Suppressor macrophage treated with lipopolysaccharide for 4 hours (primary cell): ENCODE results near the gene KLK3.
A peak's percentile ranks its signal among the peaks of the same experiment; 100 is the strongest.

Experiments
- DNase-seq: peaks from one replicate; pipeline ENCODE4 v3.0.0-alpha.2; 2020

The KLK3 gene

GRCh38 chr19:50832666-50833065 lies 22.0 kb upstream of the KLK3 start:
- no peak for DNase-seq

- no peak for DNase-seq
Observed at GRCh38 chr19:50833117-50833801, 21.5 kb upstream of the KLK3 start, which contains the start of gene KLK15. Gene KLK15 (minus strand): TSS chr19:50833574. CDS start chr19:50831492, 2,082 bp downstream.

GRCh38 chr19:50833802-50834167 lies 20.9 kb upstream of the KLK3 start:
- DNase-seq: no peak

- DNase-seq: no peak
Observed at GRCh38 chr19:50835103-50835784, 19.5 kb upstream of the KLK3 start.

- peak; percentile 70 for DNase-seq
Observed at GRCh38 chr19:50835785-50836542, 18.8 kb upstream of the KLK3 start.

- no peak for DNase-seq
Observed at GRCh38 chr19:50836543-50837195, 18.0 kb upstream of the KLK3 start.

- DNase-seq: no peak
Observed at GRCh38 chr19:50837300-50837699, 17.4 kb upstream of the KLK3 start.

GRCh38 chr19:50838239-50838638 lies 16.5 kb upstream of the KLK3 start:
- no peak for DNase-seq

- DNase-seq: no peak
Observed at GRCh38 chr19:50839712-50840655, 14.7 kb upstream of the KLK3 start.

GRCh38 chr19:50842130-50842529 lies 12.6 kb upstream of the KLK3 start:
- no peak for DNase-seq

GRCh38 chr19:50843205-50843604 lies 11.5 kb upstream of the KLK3 start:
- DNase-seq: no peak

- DNase-seq: no peak
Observed at GRCh38 chr19:50843701-50844221, 11.0 kb upstream of the KLK3 start.

- DNase-seq: no peak
Observed at GRCh38 chr19:50844296-50844935, 10.3 kb upstream of the KLK3 start.

GRCh38 chr19:50850738-50851137 lies 4.0 kb upstream of the KLK3 start:
- no peak for DNase-seq

GRCh38 chr19:50851620-50852019 lies 3.1 kb upstream of the KLK3 start:
- DNase-seq: no peak

GRCh38 chr19:50857366-50857765 lies 2.7 kb downstream of the KLK3 start:
- no peak for DNase-seq

- DNase-seq: no peak
Observed at GRCh38 chr19:50858886-50859285, 4.2 kb downstream of the KLK3 start.

- DNase-seq: no peak
Observed at GRCh38 chr19:50859849-50860248, 5.1 kb downstream of the KLK3 start.

- DNase-seq: no peak
Observed at GRCh38 chr19:50861010-50861409, 6.3 kb downstream of the KLK3 start.

GRCh38 chr19:50861496-50862286 lies 7.0 kb downstream of the KLK3 start:
- no peak for DNase-seq

GRCh38 chr19:50869479-50869878 lies 14.8 kb downstream of the KLK3 start:
- DNase-seq: no peak
